T follicular helper cell (primary cell): ENCODE measurements around the gene CEACAM8.
"Not testable (repeated sequence)": the region's sequence is repeated elsewhere in the genome, so short reads cannot be mapped to it uniquely, and the experiment has no call there.

ENCODE experiments used
- DNase-seq: peaks from one replicate; pipeline ENCODE4 v3.0.0-alpha.2; 2020; ENCODE audit warnings: low read depth
- total RNA-seq, 2 experiments: gene quantifications; one replicate each; lab custom pipeline; 2026; lab: John Stamatoyannopoulos, UW

CEACAM8 gene
- total RNA-seq, result 0 reads per million in 2 experiments

- no peak for DNase-seq
Measured at GRCh38 chr19:42594617-42595489, at the start of gene CEACAM8. Gene CEACAM8, minus strand, starts transcription at chr19:42594924. Its CDS starts 96 bp downstream, at chr19:42594828.

- not testable (repeated sequence) for DNase-seq
Measured at GRCh38 chr19:42639324-42640092, 44.8 kb upstream of the CEACAM8 start.

- no peak for DNase-seq
Measured at GRCh38 chr19:42635233-42635539, 40.5 kb upstream of the CEACAM8 start.

- no peak for DNase-seq
Measured at GRCh38 chr19:42634409-42635232, 39.9 kb upstream of the CEACAM8 start.

GRCh38 chr19:42629191-42629590, 34.5 kb upstream of the CEACAM8 start:
- DNase-seq, result no peak

- no peak for DNase-seq
Measured at GRCh38 chr19:42628411-42629140, 33.9 kb upstream of the CEACAM8 start.

- no peak for DNase-seq
Measured at GRCh38 chr19:42627916-42628315, 33.2 kb upstream of the CEACAM8 start.

- DNase-seq, result no peak
Measured at GRCh38 chr19:42626181-42626580, 31.5 kb upstream of the CEACAM8 start.

- no peak for DNase-seq
Measured at GRCh38 chr19:42619271-42619670, 24.5 kb upstream of the CEACAM8 start.

GRCh38 chr19:42613666-42614065, 18.9 kb upstream of the CEACAM8 start:
- DNase-seq, result no peak

GRCh38 chr19:42610401-42610915, 15.7 kb upstream of the CEACAM8 start:
- DNase-seq, result not testable (repeated sequence)

GRCh38 chr19:42606660-42607351, 12.1 kb upstream of the CEACAM8 start:
- peak; percentile 18 for DNase-seq

- DNase-seq, result no peak
Measured at GRCh38 chr19:42601811-42602443, 7.2 kb upstream of the CEACAM8 start.

GRCh38 chr19:42596391-42597072, 1.8 kb upstream of the CEACAM8 start:
- peak; percentile 5 for DNase-seq

- DNase-seq, result no peak
Measured at GRCh38 chr19:42595550-42596172, 937 bp upstream of the CEACAM8 start.

- no peak for DNase-seq
Measured at GRCh38 chr19:42589792-42590191, 4.9 kb downstream of the CEACAM8 start.

GRCh38 chr19:42584466-42584865, 10.3 kb downstream of the CEACAM8 start:
- no peak for DNase-seq

- no peak for DNase-seq
Measured at GRCh38 chr19:42577016-42577415, 17.7 kb downstream of the CEACAM8 start.

GRCh38 chr19:42576241-42576640, 18.5 kb downstream of the CEACAM8 start:
- no peak for DNase-seq
